HG02798 (cell line): Measurements from ENCODE around the gene TET3.

Experiments
- ATAC-seq: cut with Tn5 transposase; IDR thresholded peaks from one replicate; pipeline ENCODE4 v1.9.1; 2021; ENCODE audit warnings: mild to moderate bottlenecking; ENCODE audit not compliant: unreplicated experiment, poor library complexity

The TET3 gene

DNA sequence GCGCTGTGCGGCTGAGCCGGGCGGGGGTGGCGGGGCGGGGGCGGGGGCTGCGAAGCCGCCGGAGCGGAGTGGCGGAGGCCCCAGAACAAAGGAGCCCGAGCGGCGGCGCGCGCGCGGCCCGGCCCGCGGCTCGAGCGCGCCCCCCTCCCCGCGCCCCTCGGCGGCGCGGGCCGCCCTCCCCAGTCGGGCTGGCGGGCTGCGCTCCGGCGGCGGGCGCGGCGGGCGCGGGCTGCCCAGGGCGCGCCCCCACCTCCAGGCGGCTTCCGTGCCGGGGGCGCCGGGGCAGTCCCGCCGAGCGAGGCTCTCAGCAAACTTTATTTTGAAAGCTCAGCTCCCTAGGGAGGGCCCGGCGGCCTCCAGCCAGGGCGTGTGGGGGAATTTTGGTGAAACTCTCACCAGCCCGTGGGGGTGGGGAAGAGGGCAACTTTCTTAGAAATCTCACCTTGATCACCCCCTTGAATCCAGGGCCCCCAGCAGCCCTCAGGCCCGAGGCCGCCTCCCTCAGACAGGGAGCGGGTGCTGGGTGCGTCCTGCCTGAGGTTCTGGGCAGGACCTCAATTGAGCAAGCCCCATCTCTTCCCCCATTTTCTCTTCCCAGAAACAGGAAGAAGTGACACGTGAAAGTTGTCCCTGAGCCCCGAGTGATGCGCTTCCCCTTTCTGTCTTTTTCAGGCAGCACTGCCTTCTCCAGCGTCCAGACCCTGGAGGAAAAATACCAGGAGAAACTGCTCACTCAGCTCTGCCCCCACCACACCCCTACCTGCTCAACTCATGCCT is 786 bp downstream of the TET3 start:
- peak; percentile 35 for ATAC-seq

GRCh38 chr2:73986085-73986681 is 1.5 kb downstream of the TET3 start:
- ATAC-seq: no peak

GRCh38 chr2:73987109-73987947 is 2.6 kb downstream of the TET3 start:
- ATAC-seq: no peak

GRCh38 chr2:73987948-73988700 is 3.4 kb downstream of the TET3 start:
- no peak for ATAC-seq

- no peak for ATAC-seq
Measured at GRCh38 chr2:73989972-73990371, 5.3 kb downstream of the TET3 start.

GRCh38 chr2:73990531-73990930 is 5.8 kb downstream of the TET3 start:
- ATAC-seq: no peak

GRCh38 chr2:73992036-73992435 is 7.3 kb downstream of the TET3 start:
- ATAC-seq: no peak

DNA sequence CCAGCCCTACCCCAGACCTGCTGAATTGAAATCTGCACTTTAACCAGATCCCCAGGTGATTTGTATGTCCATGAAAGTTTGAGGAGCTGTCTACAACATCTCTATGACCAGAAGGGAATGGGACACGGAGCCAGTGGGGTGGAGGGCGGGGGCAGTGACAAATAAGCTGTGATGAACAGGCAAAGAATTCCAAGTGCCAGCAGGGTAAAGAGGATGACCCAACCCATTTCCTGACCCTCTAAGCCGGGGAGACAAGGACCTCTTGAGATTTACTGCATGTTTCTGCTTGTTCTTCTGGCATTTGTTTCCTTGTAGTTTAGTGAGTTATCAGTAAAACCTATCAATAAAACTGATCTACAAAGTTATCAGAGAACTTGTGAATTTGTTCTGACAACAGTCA is 8.7 kb downstream of the TET3 start:
- ATAC-seq: no peak

DNA sequence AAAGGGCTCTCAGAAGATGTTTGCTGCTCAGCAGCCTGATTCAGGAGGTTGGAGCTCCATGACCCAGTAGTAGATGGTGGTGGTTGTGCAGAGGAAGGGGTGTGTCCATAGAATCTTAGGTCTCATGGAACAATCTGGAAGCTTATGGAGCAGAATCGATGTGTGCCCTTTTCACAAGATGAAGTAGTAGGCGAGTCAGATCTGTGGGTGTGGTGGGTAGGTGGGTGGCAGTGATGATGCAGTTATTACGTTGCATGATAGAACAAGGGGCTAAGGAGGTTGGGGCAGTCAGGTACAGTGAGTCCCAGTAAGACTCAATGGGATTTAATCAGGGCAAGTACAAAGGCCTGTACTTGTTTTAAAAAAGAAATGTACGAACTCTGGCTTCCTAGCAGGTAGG is 9.1 kb downstream of the TET3 start:
- ATAC-seq: no peak

DNA sequence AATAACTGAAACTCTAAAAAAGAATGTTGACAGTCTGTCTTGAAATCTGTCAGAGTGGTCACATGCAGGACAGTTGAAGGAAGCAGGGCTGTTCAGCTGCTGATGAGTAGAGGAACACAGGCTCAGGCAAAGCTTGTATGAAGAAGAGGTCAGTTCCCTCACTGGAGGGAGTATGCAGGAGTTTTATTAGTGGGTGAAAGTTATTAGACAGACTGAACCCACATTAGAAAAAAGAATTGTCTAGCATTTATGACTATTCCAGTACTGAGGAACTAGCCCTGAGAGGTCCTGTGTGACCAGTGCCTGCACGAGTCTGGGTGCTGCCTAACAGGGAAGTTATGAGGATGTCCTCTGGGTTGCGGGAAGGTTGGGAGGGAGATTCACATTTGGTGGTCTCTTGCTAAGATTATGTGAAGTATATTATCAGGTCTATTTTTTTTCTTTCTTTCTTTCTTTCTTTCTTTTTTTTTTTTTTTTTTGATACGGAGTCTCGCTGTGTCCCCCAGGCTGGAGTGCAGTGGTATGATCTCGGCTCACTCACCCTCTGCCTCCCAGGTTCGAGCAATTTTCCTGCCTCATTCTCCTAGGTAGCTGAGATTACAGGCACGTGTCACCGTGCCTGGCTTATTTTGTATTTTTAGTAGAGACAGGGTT is 9.6 kb downstream of the TET3 start:
- ATAC-seq: no peak

- no peak for ATAC-seq
Measured at GRCh38 chr2:73995810-73996209, 11.1 kb downstream of the TET3 start.

- ATAC-seq: no peak
Measured at GRCh38 chr2:73997813-73998212, 13.1 kb downstream of the TET3 start.

DNA sequence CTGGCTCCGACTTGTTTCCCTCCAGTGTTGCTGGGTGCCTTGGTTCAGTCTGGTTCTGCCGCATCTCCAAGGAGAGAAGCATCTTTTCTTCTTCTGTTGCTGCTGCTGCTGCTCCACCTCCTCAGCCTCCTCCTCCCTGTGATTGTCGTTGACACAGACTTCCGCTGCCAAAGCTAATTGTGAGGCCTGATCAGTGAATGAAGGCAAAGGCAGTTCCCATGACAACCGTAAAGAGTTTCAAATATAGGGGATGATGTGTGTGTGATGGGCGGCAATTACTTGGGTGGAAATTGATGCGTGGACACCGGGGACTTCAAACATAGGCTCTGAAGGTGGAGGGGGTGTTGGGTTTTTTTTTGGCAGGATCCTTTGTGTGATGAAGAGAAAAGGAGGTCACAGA is 13.7 kb downstream of the TET3 start:
- ATAC-seq: no peak

- no peak for ATAC-seq
Measured at GRCh38 chr2:73998933-73999332, 14.2 kb downstream of the TET3 start.

DNA sequence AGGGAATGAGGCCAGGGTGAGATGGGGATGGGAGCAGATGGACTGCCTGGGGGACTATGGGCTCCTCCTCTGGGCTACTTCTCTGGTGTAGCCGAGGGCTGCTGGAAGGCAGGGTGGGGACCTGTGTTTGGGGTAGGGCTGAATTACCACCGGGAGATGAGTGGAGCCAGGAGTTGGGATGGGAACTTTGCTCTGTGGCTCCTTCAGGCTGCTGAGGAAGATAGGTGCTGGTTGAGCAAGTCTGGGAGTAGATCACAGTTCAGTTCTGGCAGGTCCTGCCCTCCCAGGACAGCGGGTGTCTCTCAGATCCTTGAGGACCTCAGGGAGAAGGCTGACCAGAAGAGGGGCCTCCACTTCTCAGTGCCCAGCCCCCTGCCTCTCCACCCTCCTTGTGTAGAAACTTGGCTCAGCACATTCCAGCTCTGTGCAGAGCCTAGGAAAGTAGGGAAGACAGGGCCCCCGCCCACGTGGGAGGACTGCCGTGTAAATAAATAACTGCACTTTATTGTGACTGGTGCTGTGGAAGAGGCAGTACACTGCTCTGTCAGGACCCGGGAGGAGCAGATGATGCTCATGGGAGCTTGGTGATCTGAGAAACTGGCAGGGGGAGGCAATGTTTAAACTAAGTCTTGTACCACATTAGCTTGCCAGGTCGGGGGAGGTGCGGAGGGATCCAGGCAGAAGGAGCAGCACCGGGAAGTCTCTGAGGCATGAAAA is 15.3 kb downstream of the TET3 start:
- ATAC-seq: no peak

DNA sequence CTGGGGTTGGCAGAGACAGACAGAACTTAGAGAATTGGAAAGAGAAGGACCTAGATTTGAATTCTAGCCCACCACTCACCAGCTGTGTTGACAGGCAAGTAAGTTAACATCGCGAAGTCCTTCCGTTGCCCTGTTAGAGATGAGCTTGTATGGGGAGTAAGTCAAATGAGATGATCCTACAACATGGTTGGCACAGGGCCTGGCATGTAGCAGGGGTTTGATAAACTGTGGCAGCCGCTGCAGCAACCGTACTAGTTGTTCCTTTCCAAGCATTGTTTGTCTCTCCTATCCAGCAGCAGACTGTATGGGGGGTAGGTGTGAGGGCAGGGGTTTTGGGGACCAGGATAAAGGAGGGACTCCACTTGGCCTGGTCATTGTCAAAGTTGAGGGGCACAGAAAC is 16.0 kb downstream of the TET3 start:
- no peak for ATAC-seq

- ATAC-seq: no peak
Measured at GRCh38 chr2:74001121-74001520, 16.4 kb downstream of the TET3 start.

GRCh38 chr2:74001781-74002504 is 17.2 kb downstream of the TET3 start:
- ATAC-seq: peak; percentile 41
